Measurements from ENCODE around the gene ZNF764.
A peak's percentile ranks its signal among the peaks of the same experiment; 100 is the strongest.
"Not testable (repeated sequence)": the region's sequence is repeated elsewhere in the genome, so short reads cannot be mapped to it uniquely, and the experiment has no call there.

Gene ZNF764

DNA sequence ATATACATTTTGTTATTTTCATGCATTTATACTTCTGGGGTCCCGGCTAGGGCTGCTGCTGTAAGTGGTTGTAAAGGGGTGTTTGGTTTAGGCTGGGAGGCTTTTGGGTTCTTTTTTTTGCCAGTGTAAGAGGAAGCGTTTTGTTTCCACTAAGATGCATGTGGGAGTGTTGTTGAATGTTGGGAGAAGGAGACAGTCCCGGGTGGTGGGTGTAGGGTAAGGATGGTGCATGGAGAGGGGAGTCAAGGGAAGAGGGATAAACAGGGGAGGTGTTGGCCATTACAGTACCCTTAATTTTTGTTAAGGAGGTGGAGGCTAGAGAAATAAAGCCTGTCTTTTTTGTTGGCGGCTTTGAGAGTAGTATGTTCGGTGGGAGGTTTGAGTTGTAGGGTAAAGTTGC, 15.1 kb downstream of the ZNF764 start:
- no peak for DNase-seq

DNA sequence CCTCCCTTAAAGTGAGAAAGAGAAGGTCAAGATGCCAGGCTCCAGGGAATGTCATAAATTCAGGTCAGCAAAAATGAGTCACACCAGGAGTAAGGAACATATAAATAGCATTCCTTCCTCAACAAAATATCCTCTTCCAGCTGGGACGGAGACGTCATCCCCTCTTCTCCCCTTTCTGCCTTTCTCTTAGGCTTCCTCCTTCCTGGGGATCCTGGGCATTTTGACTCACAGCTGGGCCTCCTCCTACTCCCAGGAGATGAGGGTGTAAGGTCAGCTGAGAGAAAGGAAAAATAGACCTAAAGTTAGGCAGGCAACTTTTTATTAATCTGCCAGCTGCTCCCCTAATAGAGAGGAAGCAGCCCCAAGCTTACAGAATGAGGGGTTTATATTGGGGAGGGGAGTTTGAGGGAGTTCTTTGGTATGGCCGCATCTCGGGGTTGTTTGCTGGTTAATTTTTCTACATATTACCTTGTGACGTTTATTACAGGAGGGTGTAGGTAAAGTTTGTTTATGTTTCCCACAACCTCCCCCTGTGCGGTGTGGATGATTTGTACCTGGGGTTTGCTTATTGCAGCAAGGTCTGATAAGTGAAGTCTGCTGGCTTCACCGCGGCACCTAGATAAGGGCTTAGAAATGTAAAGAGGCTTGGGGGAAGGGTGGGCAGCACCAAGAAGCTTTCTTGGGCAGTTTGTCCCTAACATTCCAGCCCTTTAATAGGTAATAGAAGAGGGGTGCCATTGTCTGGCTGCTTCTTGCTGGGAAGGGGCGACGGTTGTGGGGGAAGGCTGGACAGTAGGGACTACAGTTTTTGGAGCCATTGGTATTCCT, 16.5 kb downstream of the ZNF764 start:
- no peak for DNase-seq

GRCh38 chr16:30540916-30541464, 17.2 kb downstream of the ZNF764 start:
- not testable (repeated sequence) for DNase-seq

DNA sequence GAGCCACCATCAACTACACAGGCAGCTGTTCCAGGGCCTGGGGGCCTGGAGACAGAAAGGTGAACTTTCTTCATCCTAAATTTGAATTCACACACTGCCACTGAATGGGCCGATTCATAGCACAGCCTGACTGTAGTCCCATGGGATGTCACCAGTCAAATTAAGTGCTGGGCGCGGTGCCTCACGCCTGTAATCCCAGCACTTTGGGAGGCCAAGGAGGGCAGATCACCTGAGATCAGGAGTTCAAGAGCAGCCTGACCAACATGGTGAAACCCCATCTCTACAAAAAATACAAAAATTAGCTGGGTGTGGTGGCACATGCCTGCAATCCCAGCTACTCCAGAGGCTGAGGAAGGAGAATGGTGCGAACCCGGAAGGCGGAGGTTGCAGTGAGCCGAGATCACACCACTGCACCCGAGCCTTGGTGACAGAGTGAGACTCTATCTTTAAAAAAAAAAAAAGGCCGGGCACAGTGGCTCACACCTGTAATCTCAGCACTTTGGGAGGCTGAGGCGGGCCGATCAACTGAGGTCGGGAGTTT, 18.1 kb downstream of the ZNF764 start:
- DNase-seq: not testable (repeated sequence)

GRCh38 chr16:30539000-30539964, 18.9 kb downstream of the ZNF764 start:
- DNase-seq: no peak

DNA sequence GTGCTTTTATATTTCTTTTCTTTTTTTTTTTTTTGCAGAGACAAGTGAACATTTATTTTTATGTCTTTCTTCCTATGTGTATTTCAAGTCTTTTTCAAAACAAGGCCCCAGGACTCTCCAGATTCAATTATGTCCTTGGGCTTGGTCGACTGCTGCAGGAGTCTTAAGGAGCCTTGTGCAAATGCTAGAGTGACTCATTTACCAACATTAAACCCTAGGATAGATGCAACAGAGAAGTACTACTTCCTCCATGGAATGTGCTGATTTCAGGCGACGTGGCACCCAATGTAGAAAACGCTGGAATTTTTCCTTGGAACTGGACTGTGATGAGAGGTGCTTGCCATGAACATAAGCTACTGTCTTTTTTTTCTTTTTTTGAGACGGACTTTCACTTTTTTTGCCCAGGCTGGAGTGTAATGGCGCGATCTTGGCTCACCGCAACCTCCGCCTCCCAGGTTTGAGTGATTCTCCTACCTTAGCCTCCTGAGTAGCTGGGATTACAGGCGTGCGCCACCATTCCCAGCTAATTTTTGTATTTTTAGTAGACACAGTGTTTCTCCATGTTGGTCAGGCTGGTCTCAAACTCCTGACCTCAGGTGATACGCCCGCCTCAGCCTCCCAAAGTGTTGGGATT, 21.7 kb downstream of the ZNF764 start:
- DNase-seq: not testable (repeated sequence)

GRCh38 chr16:30535777-30536190, 22.4 kb downstream of the ZNF764 start:
- peak; percentile 56 to 73 for DNase-seq

- no peak for DNase-seq
These were observed 22.9 kb downstream of the ZNF764 start for GRCh38 chr16:30535106-30535776.

DNA sequence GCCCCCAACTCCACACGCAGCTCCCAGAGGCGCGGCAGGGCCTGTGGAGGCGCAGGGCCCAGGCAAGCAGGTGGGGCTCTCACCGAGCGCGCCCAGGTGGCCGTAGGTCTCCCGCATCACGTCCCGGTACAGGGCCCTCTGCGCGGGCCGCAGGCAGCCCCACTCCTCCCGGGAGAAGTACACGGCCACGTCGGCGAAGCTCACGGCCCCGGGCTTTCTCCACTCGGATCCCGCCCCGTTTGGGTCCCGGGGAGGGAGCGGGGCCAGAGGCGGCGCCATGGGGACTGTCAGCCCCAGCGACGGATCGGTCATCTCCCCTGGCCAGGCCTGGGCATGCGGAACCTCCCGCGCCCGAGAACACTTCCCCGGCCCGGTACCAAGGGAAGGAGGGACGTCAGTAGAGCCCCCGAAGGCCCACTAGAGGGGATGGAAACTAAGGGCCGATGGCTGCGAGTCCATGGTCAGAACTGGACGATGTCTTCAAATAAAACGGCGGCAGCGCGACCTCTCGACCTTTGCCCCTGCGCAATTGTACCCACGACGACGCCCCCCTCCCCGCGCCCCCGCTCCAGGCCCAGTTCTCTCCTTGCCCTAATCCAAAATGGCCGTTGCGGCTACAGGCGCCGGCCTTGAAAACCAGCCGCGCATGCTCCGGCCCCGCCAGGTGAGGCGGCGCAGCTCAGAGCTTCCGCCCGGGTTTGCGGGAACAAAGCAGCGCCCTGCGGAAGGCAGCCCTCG, 23.6 kb downstream of the ZNF764 start, which contains the start of gene ZNF747:
TSS of gene ZNF747 (minus strand) at position 491 of the 738 bp plus-strand sequence. CDS start at position 312, 179 bp downstream.
- DNase-seq: peak; percentile 50 to 83

DNA sequence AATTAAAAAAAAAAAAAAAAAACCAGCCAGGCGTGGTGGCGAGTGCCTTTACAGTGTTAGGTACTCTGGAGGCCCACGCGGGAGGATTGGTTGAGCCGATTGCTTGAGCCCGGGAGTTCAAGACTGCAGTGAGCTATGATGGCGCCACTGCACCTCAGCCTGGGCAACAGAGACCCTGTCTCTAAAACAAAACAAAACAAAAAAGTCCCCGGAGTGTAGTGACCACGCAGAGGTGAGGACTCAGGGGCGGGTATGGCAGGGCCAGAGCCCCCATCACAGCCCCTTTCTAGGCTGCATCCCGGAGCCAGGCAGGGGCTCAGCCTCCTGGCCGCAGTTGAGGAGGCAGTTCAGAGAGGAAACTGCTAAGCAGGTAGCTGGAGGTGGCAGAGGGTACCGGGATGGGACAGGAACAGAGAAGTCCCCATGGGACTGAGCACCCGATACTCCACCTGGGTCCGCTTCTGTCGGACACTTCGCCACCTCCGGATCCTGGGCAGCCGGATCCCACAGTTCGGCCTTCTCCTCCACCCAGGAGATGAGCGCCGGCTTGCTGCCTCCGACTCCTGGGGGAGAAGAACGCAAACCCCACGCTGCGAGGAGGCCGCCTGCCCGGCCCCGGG, 24.3 kb downstream of the ZNF764 start:
- no peak for DNase-seq

DNA sequence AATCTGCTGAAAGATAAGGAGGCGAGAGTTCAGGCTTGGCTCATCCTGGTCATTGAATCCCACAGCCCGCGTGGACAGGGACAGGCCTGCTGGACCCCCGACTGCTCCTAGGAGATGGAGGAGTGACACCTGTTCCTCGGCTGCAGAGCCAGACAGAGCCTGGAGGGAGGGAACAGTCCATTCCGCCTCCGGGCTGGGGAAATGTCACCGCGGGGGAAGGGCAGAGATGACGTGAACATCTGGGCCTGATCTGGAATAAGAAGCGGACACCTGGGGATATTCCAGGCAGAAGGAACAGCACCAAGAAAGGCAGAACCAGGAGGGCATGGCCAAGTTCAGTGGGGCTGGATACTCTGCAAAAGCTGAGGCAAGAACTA, 25.0 kb downstream of the ZNF764 start:
- no peak for DNase-seq

DNA sequence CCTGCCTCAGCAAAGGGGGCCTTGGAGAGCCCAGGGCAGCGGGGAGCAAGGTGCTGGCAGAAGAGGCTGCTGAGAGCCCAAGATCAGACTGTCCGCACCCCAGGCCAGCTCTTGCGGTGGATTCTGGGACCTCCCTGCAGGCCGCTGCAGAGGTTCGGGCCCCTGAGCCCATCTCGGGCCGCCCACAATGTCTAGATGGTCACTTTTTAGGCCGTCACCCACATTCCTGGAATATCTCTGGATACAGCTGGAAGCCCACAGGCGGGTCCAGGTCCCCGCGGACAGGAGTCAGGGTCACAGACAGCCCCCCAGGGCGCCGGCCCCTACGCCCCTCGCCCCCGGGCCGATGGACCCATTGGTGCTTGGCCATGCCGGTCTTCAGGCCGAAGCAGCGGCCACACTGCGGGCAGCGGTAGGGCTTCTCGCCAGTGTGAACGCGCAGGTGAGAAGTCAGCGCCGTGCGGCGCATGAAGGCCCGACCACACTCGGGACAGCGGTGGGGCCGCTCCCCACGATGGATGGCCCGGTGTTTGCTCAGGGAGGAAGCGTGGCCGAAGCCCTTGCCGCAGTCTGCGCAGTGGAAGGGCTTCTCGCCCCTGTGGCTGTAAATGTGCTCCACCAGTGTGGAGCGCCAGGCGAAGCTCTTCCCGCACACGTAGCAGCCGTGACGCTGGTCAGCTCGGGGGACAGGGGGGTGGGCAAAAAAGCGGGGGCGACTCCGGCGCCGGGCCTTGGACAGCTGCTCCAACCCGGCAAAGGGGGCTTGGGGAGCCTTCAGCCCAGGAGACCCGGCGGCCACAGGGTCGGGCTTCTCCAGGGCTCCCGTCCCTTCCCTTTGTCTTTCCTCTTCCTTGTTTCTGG, 25.7 kb downstream of the ZNF764 start:
- DNase-seq: no peak

DNA sequence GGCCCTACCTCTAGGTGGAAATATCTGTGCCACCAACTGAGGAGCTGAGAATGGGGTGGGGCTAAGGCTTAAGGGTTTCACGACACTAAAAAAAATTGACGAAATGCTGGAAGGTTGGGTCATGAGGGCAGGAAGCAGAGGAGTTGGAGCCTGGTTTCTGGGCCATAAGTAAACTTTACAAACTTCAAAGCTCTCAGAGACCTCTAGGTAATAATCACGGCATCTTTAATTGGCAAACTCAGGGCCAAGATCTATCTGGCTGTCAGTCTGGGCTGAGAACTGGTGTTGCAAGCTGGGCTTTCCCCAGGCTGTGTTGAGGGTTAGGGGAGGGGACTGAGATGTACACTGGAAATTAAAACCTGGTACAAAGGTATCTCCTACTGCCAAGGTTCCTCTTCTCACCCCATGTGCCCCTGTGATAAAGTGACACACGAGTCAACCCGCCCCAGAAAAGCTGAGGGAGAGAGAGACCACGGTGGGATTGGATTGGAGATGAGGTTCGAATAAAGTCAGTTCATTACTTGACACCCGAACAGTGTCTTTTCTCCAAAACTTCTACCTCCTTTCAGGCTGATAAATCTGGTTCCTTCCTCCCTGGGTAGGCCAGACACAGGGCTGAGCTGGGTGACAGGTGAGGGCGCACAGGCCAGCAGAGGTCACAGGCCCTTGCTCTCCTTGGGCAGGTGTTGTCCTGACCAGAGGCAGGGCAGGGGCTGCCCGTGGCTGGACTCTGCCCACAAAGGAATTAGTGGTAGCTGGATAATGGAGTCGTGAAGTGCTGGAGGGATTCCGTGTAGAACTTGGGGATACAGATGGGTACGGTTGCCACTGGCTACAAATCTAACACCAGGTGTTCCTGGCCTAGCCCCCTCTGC, 27.8 kb downstream of the ZNF764 start:
- no peak for DNase-seq

GRCh38 chr16:30528799-30529457, 29.2 kb downstream of the ZNF764 start:
- no peak for DNase-seq

DNA sequence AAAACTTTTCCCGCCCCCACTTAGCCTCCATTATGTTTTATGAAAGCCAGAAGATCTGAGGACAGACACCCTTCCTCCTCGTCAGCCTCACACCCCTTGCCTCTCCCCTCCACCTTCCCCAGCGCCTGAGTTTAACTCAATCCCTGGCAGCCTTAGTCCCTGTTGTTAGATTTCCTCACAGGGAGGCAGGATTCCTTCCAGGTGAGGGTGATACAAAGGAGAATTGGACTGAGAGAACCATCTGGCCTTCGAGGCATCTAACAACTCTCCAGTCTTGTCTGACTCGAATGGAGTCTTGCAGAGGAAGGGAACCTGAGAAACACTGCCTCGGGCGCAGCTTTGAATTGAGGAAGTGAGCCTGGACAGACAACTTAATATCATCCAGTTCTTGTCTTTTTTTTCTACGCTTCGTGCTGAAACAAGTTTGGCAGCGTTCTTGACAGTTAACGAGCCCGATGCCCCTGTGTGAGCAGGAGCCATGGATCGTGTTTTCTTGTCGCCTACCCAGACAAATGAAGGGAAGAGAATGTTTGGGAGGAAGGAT, 30.5 kb downstream of the ZNF764 start:
- DNase-seq: no peak

DNA sequence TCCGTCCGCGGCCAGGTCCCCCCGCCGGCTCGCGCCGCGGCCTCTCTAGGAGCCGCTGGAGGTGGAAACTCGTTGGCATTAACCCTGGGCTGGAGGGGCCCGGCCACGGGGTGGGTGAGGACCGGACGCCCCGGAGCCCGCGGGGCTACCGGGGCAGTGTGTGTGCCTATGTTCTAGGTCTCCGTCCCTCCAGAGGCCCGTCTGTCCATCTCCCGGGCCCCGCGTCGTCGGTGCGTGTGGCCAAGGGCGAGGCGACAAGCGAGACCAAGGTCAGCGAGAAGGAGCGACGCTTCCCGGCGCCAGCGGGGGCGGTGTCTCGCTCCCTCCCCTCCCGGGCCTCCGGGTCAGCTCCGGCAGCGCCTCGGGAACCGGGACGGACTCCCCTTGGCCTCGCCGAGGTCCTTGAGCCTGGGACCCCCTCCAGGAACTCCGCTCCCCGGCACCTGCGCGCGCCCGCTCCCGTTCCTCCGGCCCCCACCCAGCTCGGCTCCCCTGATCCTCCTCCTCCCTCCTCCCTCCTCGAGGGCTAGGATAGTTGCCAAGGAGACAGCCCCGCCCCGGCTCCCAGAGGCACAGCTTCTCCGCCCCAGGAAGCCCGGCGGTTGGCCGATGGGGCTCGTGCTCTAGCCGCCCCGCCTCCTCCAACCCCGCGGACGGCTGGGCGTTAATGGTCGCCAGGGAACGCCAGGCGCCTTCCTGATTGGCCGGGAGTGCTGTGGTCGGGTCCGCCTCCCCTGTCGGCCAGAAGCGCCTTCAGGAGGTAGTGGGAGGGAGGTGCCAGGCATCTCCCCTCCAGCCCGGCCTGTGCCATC, 31.1 kb downstream of the ZNF764 start:
- peak; percentile 95 for DNase-seq

Data from SW 1271 (cell line).